WTC11 (cell line): Measurements from ENCODE around the gene NAA25. TPM values are rescaled to one million over a fixed set of nuclear protein-coding genes. Genes with fewer than 3 reads are reported as not detected.

Experiments used
- ATAC-seq: fragments of 200-7000 bp; cut with Tn5 transposase; 2 replicates; pipeline ENCODE4 v1.10.0; 2021; ENCODE audit warnings: mild to moderate bottlenecking, moderate library complexity
- CTCF ChIA-PET: fragments of 300-600 bp; sonication (Branson Sonifier 250); formaldehyde crosslinking; loops from one replicate; lab custom pipeline; 2021; ENCODE audit warnings: antibody characterized with exemption; lab: Charles Lee
- POLR2A ChIA-PET: fragments of 350-600 bp; sonication (Branson Sonifier 250); formaldehyde crosslinking; loops from one replicate; lab custom pipeline; 2021; ENCODE audit warnings: antibody characterized with exemption; lab: Charles Lee
- DNase-seq: peaks from one replicate; pipeline ENCODE4 v3.0.0; 2021; ENCODE audit warnings: low spot score
- H3K27ac Mint-ChIP-seq: 2 replicates; pipeline ENCODE4 v1.8.0; 2021; ENCODE audit warnings: mixed read lengths
- H3K27me3 Mint-ChIP-seq: 2 replicates; pipeline ENCODE4 v1.8.0; 2021; ENCODE audit warnings: low read depth, mild to moderate bottlenecking, moderate library complexity, mixed read lengths
- H3K36me3 Mint-ChIP-seq: 2 replicates; pipeline ENCODE4 v1.8.0; 2021; ENCODE audit warnings: mixed read lengths
- H3K4me1 Mint-ChIP-seq: 2 replicates; pipeline ENCODE4 v1.8.0; 2022; ENCODE audit warnings: mixed read lengths
- H3K4me3 Mint-ChIP-seq: 2 replicates; pipeline ENCODE4 v1.8.0; 2021; ENCODE audit warnings: mild to moderate bottlenecking, moderate library complexity, mixed read lengths
- H3K9me3 Mint-ChIP-seq: 2 replicates; pipeline ENCODE4 v1.8.0; 2021; ENCODE audit warnings: mixed read lengths
- ATF2 ChIP-seq: sonication (generic); formaldehyde crosslinking; IDR thresholded peaks from 2 replicates; pipeline ENCODE4 v1.8.1; 2022; ENCODE audit warnings: low read depth, missing genetic modification reagents, borderline replicate concordance
- E2F1 ChIP-seq: sonication (generic); formaldehyde crosslinking; IDR thresholded peaks from 2 replicates; pipeline ENCODE4 v1.8.0; 2022; ENCODE audit warnings: mild to moderate bottlenecking, missing genetic modification reagents
- ELF4 ChIP-seq: sonication (generic); formaldehyde crosslinking; IDR thresholded peaks from 2 replicates; pipeline ENCODE4 v1.8.1; 2022; ENCODE audit warnings: low read depth, mild to moderate bottlenecking, moderate library complexity, missing genetic modification reagents
- FOXK1 ChIP-seq: sonication (generic); formaldehyde crosslinking; IDR thresholded peaks from 2 replicates; pipeline ENCODE4 v1.8.0; 2022; ENCODE audit warnings: mild to moderate bottlenecking, moderate library complexity, missing genetic modification reagents
- FOXP1 ChIP-seq: sonication (generic); formaldehyde crosslinking; IDR thresholded peaks from 2 replicates; pipeline ENCODE4 v1.8.0; 2022; ENCODE audit warnings: missing genetic modification reagents, mild to moderate bottlenecking, moderate library complexity, borderline replicate concordance
- FOXP4 ChIP-seq: sonication (generic); formaldehyde crosslinking; IDR thresholded peaks from 2 replicates; pipeline ENCODE4 v1.8.0; 2022; ENCODE audit warnings: mild to moderate bottlenecking, missing genetic modification reagents
- IRF1 ChIP-seq: sonication (generic); formaldehyde crosslinking; IDR thresholded peaks from 2 replicates; pipeline ENCODE4 v1.8.0; 2023; ENCODE audit warnings: missing genetic modification reagents
- JAZF1 ChIP-seq: fragments of 250-450 bp; sonication (Bioruptor Pico); IDR thresholded peaks from 2 replicates; pipeline ENCODE4 v1.9.0; 2021; ENCODE audit warnings: moderate library complexity, mild to moderate bottlenecking, inconsistent platforms
- NFATC4 ChIP-seq: fragments of 250-450 bp; sonication (Bioruptor Pico); IDR thresholded peaks from 2 replicates; pipeline ENCODE4 v1.9.0; 2021; ENCODE audit warnings: mild to moderate bottlenecking
- NR2C2 ChIP-seq: sonication (generic); formaldehyde crosslinking; IDR thresholded peaks from 2 replicates; pipeline ENCODE4 v1.8.0; 2022; ENCODE audit warnings: mild to moderate bottlenecking, missing genetic modification reagents
- OVOL2 ChIP-seq: fragments of 250-450 bp; sonication (Bioruptor Pico); IDR thresholded peaks from 2 replicates; pipeline ENCODE4 v1.9.0; 2021; ENCODE audit warnings: mild to moderate bottlenecking, borderline replicate concordance
- RELA ChIP-seq: sonication (generic); formaldehyde crosslinking; IDR thresholded peaks from 2 replicates; pipeline ENCODE4 v1.8.1; 2022; ENCODE audit warnings: missing genetic modification reagents, mild to moderate bottlenecking, borderline replicate concordance
- RORB ChIP-seq: fragments of 250-450 bp; sonication (Bioruptor Pico); IDR thresholded peaks from 2 replicates; pipeline ENCODE4 v1.9.0; 2021; ENCODE audit warnings: mild to moderate bottlenecking
- SOX15 ChIP-seq: fragments of 250-450 bp; sonication (Bioruptor Pico); IDR thresholded peaks from 2 replicates; pipeline ENCODE4 v1.9.0; 2021; ENCODE audit warnings: mild to moderate bottlenecking
- TP53 ChIP-seq: sonication (generic); formaldehyde crosslinking; IDR thresholded peaks from 2 replicates; pipeline ENCODE4 v1.8.1; 2023; ENCODE audit warnings: mild to moderate bottlenecking, missing genetic modification reagents
- USF2 ChIP-seq: sonication (generic); formaldehyde crosslinking; IDR thresholded peaks from 2 replicates; pipeline ENCODE4 v1.8.1; 2023; ENCODE audit warnings: mild to moderate bottlenecking, missing genetic modification reagents, moderate library complexity
- ZBTB43 ChIP-seq: sonication (generic); formaldehyde crosslinking; IDR thresholded peaks from 2 replicates; pipeline ENCODE4 v1.8.1; 2023; ENCODE audit warnings: mild to moderate bottlenecking, missing genetic modification reagents
- ZNF532 ChIP-seq: fragments of 250-450 bp; sonication (Bioruptor Pico); IDR thresholded peaks from 2 replicates; pipeline ENCODE4 v1.9.0; 2021; ENCODE audit warnings: mild to moderate bottlenecking, borderline replicate concordance
- ZNF671 ChIP-seq: fragments of 250-450 bp; sonication (Bioruptor Pico); IDR thresholded peaks from 2 replicates; pipeline ENCODE4 v1.8.0; 2021; ENCODE audit warnings: mild to moderate bottlenecking
- total RNA-seq: library from RNA; stranded (reverse); gene quantifications from 3 replicates; pipeline ENCODE4 v1.2.3, GENCODE V29; 2021

Gene NAA25
- total RNA-seq, 1 experiment from 2014 or later: 47.5 TPM

GRCh38 chr12:111980598-111980997, 128.0 kb downstream of the NAA25 start (continued):
- TF ChIP-seq ZNF532: no peak
- TF ChIP-seq JAZF1 (CRISPR knock-in tag): no peak
- TF ChIP-seq, all 79 proteins: peak for 0

- no peak for ATAC-seq
- H3K9me3 Mint-ChIP-seq: no peaks in the 10 kb centered on the region
- TF ChIP-seq ELF4 (CRISPR knock-in tag) (no peak), ZBTB43 (CRISPR knock-in tag) (no peak), RORB (CRISPR knock-in tag) (no peak), NR2C2 (no peak), FOXP4 (CRISPR knock-in tag) (no peak), TP53 (no peak), FOXK1 (CRISPR knock-in tag) (no peak), NFATC4 (CRISPR knock-in tag) (no peak), SOX15 (no peak)
Measured at GRCh38 chr12:111978545-111978944, 130.0 kb downstream of the NAA25 start.

GRCh38 chr12:111976860-111977259, 131.7 kb downstream of the NAA25 start:
- H3K9me3 Mint-ChIP-seq: peaks cover 5% of the 10 kb centered on the region; the same call in 1 of the 2 replicates
- H3K27me3 Mint-ChIP-seq: no peaks in the 10 kb centered on the region
- ChIA-PET POLR2A (no interaction called here), CTCF (no interaction called here)
- H3K27ac Mint-ChIP-seq: 0 out of 2 replicates have a peak overlapping the region, but pooled peaks have one; percentile 10
- H3K36me3 Mint-ChIP-seq: peaks cover 5% of the 10 kb centered on the region; the same call in 1 of the 2 replicates
- DNase-seq (no peak), ATAC-seq (no peak)
- H3K4me1 Mint-ChIP-seq: no peaks in the 10 kb centered on the region
- no peak overlapping the region for H3K4me3 Mint-ChIP-seq
- TF ChIP-seq USF2 (CRISPR knock-in tag): no peak
- TF ChIP-seq FOXP1 (CRISPR knock-in tag): no peak
- TF ChIP-seq OVOL2 (CRISPR knock-in tag): no peak
- no peak for TF ChIP-seq ATF2 (CRISPR knock-in tag)
- TF ChIP-seq FOXK1 (CRISPR knock-in tag): no peak
- no peak for TF ChIP-seq TP53
- TF ChIP-seq ZNF671 (CRISPR knock-in tag): no peak
- TF ChIP-seq ZBTB43 (CRISPR knock-in tag): no peak
- no peak for TF ChIP-seq E2F1
- TF ChIP-seq IRF1 (CRISPR knock-in tag): no peak
- TF ChIP-seq RELA (CRISPR knock-in tag): no peak

More at GRCh38 chr12:111978545-111978944, 130.0 kb downstream of the NAA25 start:
- no peak overlapping the region for H3K4me3 Mint-ChIP-seq
- DNase-seq: no peak
- H3K36me3 Mint-ChIP-seq: no peaks in the 10 kb centered on the region
- H3K4me1 Mint-ChIP-seq: no peaks in the 10 kb centered on the region
- H3K27me3 Mint-ChIP-seq: no peaks in the 10 kb centered on the region
- POLR2A ChIA-PET: no interaction called here
- H3K27ac Mint-ChIP-seq: no peak overlapping the region
- CTCF ChIA-PET: no interaction called here
